GM18867 (cell line): Measurements from ENCODE around the gene EDN3.
"Not testable (repeated sequence)": the region's sequence is repeated elsewhere in the genome, so short reads cannot be mapped to it uniquely, and the experiment has no call there.

Experiments
- ATAC-seq: cut with Tn5 transposase; IDR thresholded peaks from one replicate; pipeline ENCODE4 v1.9.1; 2021; ENCODE audit warnings: mild to moderate bottlenecking, moderate library complexity; ENCODE audit not compliant: unreplicated experiment

EDN3 gene

GRCh38 chr20:59334651-59335300 is 34.4 kb downstream of the EDN3 start:
- no peak for ATAC-seq

- no peak for ATAC-seq
Observed at GRCh38 chr20:59335377-59335776, 35.0 kb downstream of the EDN3 start.

- no peak for ATAC-seq
Observed at GRCh38 chr20:59336540-59336939, 36.1 kb downstream of the EDN3 start.

GRCh38 chr20:59338444-59338843 is 38.0 kb downstream of the EDN3 start:
- ATAC-seq = not testable (repeated sequence)

- no peak for ATAC-seq
Observed at GRCh38 chr20:59340201-59340885, 39.9 kb downstream of the EDN3 start.

- ATAC-seq = not testable (repeated sequence)
Observed at GRCh38 chr20:59341285-59342022, 41.0 kb downstream of the EDN3 start.

GRCh38 chr20:59342023-59342957 is 41.9 kb downstream of the EDN3 start:
- no peak for ATAC-seq

GRCh38 chr20:59346061-59346460 is 45.6 kb downstream of the EDN3 start:
- no peak for ATAC-seq

GRCh38 chr20:59349277-59349676 is 48.9 kb downstream of the EDN3 start:
- ATAC-seq = no peak

GRCh38 chr20:59350330-59351156 is 50.1 kb downstream of the EDN3 start:
- no peak for ATAC-seq

- no peak for ATAC-seq
Observed at GRCh38 chr20:59351157-59352040, 51.0 kb downstream of the EDN3 start.

GRCh38 chr20:59352541-59352940 is 52.1 kb downstream of the EDN3 start:
- no peak for ATAC-seq

- no peak for ATAC-seq
Observed at GRCh38 chr20:59352990-59353389, 52.6 kb downstream of the EDN3 start.

GRCh38 chr20:59354460-59354859 is 54.0 kb downstream of the EDN3 start:
- no peak for ATAC-seq

- no peak for ATAC-seq
Observed at GRCh38 chr20:59355242-59355641, 54.8 kb downstream of the EDN3 start.

GRCh38 chr20:59356662-59357165 is 56.3 kb downstream of the EDN3 start:
- no peak for ATAC-seq

GRCh38 chr20:59358793-59359192 is 58.4 kb downstream of the EDN3 start:
- ATAC-seq = not testable (repeated sequence)

- no peak for ATAC-seq
Observed at GRCh38 chr20:59359906-59360725, 59.7 kb downstream of the EDN3 start.
